HFFc6 (cell line): ENCODE results near the gene PIK3R2. TPM values are rescaled to one million over a fixed set of nuclear protein-coding genes. Genes with fewer than 3 reads are reported as not detected.
"Not testable (repeated sequence)": the region's sequence is repeated elsewhere in the genome, so short reads cannot be mapped to it uniquely, and the experiment has no call there.

Source experiments
- DNase-seq: peaks from one replicate; pipeline ENCODE4 v3.0.0-alpha.2; 2018
- H3K27ac Mint-ChIP-seq: 2 replicates; pipeline ENCODE4 v1.8.0; 2020; ENCODE audit warnings: mild to moderate bottlenecking, mixed read lengths
- H3K27me3 Mint-ChIP-seq: 2 replicates; pipeline ENCODE4 v1.8.0; 2021; ENCODE audit warnings: mild to moderate bottlenecking, moderate library complexity, mixed read lengths; ENCODE audit not compliant: insufficient read depth
- H3K36me3 Mint-ChIP-seq: 2 replicates; pipeline ENCODE4 v1.8.0; 2021; ENCODE audit warnings: low read depth, mixed read lengths
- H3K4me1 Mint-ChIP-seq: 2 replicates; pipeline ENCODE4 v1.8.0; 2020; ENCODE audit warnings: low read depth, mixed read lengths
- H3K4me3 Mint-ChIP-seq: 2 replicates; pipeline ENCODE4 v1.8.0; 2020; ENCODE audit warnings: mild to moderate bottlenecking, moderate library complexity, mixed read lengths
- H3K9me3 Mint-ChIP-seq: 2 replicates; pipeline ENCODE4 v1.8.0; 2020; ENCODE audit warnings: mild to moderate bottlenecking, mixed read lengths
- long read RNA-seq: library from polyadenylated mRNA; unstranded; transcript quantifications from one replicate; pipeline ENCODE4 v2.0.0, GENCODE V29; 2019
- total RNA-seq, 6 experiments: library from RNA; stranded (reverse); fragmentation: NEBNext Ultra II Directional; extraction: Animal tissue kit (Norgen Biotek cat#: 25700); gene quantifications; 2 replicates in 1 of 6; 3 replicates in 5 of 6; pipeline ENCODE4 v1.2.3, GENCODE V29; 2021
- TF ChIP-seq, protein P1 (sequence below): fragments of 200-600 bp; sonication (generic); IDR thresholded peaks from 2 replicates; pipeline ENCODE4 v1.5.0; 2021; ENCODE audit warnings: antibody characterized with exemption, mild to moderate bottlenecking

Gene PIK3R2
- 10 to 100 TPM; 51.9 to 66.1 (median 56.0) TPM for total RNA-seq
- long read RNA-seq, full-length matches to known transcripts: 4 of 9 reads
- long read RNA-seq, partial matches to known transcripts: 5 of 9 reads
- long read RNA-seq, other reads (novel, unspliced or antisense): 0 of 9 reads

DNA sequence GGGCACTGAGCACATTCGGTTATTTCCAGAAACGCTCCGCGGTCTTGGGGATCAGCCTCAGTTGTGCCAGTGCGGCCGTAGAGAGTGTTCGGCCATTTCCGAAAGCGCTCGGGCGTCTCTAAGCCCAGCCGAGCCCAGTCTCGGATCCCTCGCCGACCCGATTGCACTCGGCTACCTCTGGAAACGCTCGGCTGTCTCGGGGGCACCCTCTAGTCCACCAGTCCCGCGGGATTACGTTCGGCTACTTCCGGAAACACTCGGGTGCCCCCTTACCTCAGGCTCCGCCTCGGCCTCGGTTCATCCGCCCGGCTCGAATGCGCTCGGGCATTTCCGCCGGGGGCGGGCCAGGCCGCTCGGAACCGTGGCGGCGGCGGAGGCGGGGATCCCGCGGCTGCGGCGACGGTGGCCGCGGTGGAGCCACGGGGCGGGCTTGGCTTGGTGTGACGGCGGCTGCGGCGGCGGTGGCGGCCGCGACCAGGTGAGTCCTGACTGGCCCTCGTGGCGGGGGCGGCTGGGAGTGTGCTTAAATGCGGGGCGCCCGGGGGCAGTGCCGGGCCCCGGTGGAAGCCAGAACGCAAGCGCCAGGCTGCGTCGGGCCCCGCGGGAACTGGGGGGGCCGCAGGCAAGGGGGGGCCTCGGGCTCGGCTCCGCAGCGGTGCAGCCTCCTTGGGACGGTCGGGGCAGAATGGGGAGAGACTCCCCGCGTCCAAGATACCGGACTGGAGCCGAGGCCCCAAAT is at the start of gene PIK3R2:
PIK3R2 (plus strand) TSS at position 347 of the 739 bp plus-strand sequence. CDS start 2,717 bp downstream, outside the sequence.
- Mint-ChIP-seq H3K36me3 (peaks cover 4% of the 10 kb centered on the region; the same call in 1 of the 2 replicates), H3K4me1 (peaks cover 30% of the 10 kb centered on the region), H3K27me3 (peaks cover 5% of the 10 kb centered on the region), H3K27ac (peak within 1 kb of the TSS; percentile 99), H3K9me3 (no peaks in the 10 kb centered on the region), H3K4me3 (peak within 1 kb of the TSS; percentile 91)
- TF ChIP-seq, protein P1, sequence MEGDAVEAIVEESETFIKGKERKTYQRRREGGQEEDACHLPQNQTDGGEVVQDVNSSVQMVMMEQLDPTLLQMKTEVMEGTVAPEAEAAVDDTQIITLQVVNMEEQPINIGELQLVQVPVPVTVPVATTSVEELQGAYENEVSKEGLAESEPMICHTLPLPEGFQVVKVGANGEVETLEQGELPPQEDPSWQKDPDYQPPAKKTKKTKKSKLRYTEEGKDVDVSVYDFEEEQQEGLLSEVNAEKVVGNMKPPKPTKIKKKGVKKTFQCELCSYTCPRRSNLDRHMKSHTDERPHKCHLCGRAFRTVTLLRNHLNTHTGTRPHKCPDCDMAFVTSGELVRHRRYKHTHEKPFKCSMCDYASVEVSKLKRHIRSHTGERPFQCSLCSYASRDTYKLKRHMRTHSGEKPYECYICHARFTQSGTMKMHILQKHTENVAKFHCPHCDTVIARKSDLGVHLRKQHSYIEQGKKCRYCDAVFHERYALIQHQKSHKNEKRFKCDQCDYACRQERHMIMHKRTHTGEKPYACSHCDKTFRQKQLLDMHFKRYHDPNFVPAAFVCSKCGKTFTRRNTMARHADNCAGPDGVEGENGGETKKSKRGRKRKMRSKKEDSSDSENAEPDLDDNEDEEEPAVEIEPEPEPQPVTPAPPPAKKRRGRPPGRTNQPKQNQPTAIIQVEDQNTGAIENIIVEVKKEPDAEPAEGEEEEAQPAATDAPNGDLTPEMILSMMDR: peak; percentile 17
- DNase-seq: peak; percentile 97

DNA sequence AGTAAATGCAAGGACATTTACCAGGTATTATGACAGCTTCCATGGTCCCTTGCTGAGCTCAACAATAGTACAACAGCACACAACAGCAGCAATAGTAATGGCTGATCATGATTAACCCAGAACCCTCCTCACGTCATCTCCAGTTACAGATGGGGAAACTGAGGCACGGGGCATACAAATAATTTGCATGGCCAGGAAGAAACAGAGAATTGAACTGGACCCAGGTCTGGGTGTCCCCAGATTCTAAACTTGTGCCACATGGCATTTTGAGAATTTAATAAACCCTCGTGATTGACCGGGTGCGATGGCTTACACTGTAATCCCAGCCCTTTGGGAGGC is 48.2 kb upstream of the PIK3R2 start:
- peaks cover 16% of the 10 kb centered on the region for H3K4me1 Mint-ChIP-seq
- DNase-seq: no peak
- H3K27ac Mint-ChIP-seq: peak overlapping the region; percentile 61
- peaks cover 5% of the 10 kb centered on the region for H3K27me3 Mint-ChIP-seq
- no peaks in the 10 kb centered on the region for H3K36me3 Mint-ChIP-seq
- H3K9me3 Mint-ChIP-seq: no peaks in the 10 kb centered on the region
- TF ChIP-seq, protein P1: no peak
- peak overlapping the region; percentile 82 for H3K4me3 Mint-ChIP-seq

DNA sequence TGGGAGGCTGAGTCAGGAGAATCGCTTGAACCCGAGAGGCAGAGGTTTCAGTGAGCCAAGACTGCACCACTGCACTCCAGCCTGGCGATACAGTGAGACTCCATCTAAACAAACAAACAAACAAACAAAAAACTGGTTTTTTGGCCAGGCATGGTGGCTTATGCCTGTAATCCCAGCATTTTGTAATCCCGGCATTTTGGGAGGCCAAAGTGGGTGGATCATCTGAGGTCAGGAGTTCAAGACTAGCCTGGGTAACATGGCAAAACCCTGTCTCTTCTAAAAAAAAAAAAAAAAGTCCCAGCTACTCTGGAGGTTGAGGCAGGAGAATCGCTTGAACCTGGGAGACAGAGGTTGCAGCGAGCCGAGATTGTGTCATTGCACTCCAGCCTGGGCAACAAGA is 47.7 kb upstream of the PIK3R2 start:
- not testable (repeated sequence) for H3K27ac Mint-ChIP-seq, H3K36me3 Mint-ChIP-seq, DNase-seq, H3K27me3 Mint-ChIP-seq, H3K9me3 Mint-ChIP-seq, H3K4me3 Mint-ChIP-seq
- peaks cover 16% of the 10 kb centered on the region for H3K4me1 Mint-ChIP-seq

DNA sequence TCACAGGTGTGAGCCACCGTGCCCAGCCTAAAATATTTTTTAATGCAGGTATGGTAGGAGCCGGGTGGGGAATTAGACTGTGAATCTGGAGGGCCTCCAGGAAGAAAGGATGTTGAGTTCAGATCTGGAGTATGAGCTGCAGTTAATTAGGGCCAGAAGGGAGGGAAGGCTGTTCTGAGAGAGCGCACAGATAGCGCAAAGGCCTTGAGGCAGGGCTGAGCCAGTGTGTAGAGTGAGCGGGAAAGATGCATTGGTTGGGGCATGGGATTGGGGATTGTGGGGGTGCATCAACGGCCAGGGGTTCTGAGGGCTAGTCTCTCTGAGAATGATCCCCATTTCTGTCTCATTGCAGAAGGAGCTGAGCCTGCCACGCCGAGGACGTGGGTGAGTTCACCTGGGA is 45.7 kb upstream of the PIK3R2 start:
- no peaks in the 10 kb centered on the region for H3K36me3 Mint-ChIP-seq
- no peak overlapping the region for H3K4me3 Mint-ChIP-seq
- H3K27ac Mint-ChIP-seq: no peak overlapping the region
- DNase-seq: no peak
- no peaks in the 10 kb centered on the region for H3K9me3 Mint-ChIP-seq
- H3K27me3 Mint-ChIP-seq: no peaks in the 10 kb centered on the region; the same call in 1 of the 2 replicates
- TF ChIP-seq, protein P1: no peak
- peaks cover 16% of the 10 kb centered on the region for H3K4me1 Mint-ChIP-seq

DNA sequence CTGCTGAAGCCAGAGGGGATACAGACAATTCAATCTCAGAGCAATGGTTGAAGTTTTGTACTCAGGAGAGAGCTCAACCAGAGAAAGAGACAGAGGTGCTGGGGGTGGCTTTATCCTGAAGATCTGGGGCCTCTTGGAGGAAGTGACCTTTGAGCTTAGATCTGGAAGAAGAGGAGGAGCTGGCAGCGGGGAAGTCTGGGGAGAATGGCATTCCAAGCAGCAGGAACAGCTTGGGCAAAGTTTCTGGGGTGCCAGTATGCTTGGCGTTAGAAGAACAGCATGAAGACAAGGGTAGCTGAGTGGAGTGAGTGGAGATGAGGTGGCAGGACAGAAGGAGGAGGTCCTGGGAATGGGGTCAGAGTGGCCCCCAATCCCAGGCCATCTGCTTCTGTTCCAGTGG is 44.1 kb upstream of the PIK3R2 start:
- peaks cover 21% of the 10 kb centered on the region for H3K4me1 Mint-ChIP-seq
- no peak for DNase-seq
- peak overlapping the region; percentile 50 for H3K27ac Mint-ChIP-seq
- peak overlapping the region; percentile 81 for H3K4me3 Mint-ChIP-seq
- H3K36me3 Mint-ChIP-seq: no peaks in the 10 kb centered on the region
- no peaks in the 10 kb centered on the region for H3K9me3 Mint-ChIP-seq
- TF ChIP-seq, protein P1: no peak
- H3K27me3 Mint-ChIP-seq: no peaks in the 10 kb centered on the region; the same call in none of the 2 replicates

DNA sequence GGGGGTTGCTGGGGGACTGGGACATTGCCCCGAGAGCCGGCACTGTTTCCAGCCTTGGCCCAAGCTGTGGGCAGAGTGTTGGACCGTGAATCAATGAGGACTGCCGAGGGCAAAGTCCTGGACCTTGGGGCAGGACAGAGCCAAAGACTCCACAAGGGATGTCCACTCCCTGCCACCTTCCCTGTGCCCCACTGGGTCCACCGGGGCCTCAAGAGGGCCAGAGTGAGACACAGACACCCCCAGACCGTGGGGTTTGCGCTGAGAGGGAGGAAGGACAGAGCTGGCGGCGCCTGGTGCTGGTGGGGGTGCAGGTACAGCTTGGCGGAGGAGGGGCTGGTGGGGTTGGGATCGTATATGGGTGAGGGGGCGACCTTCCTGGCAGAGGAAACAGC is 43.6 kb upstream of the PIK3R2 start:
- Mint-ChIP-seq H3K27me3 (no peaks in the 10 kb centered on the region; the same call in none of the 2 replicates), H3K4me1 (peaks cover 21% of the 10 kb centered on the region), H3K27ac (no peak overlapping the region; the same call in none of the 2 replicates), H3K9me3 (no peaks in the 10 kb centered on the region), H3K36me3 (no peaks in the 10 kb centered on the region), H3K4me3 (peak overlapping the region; percentile 81)
- DNase-seq: no peak
- TF ChIP-seq, protein P1: no peak
